Tongue (tissue), 2 donors: Measurements from ENCODE around the gene CDH23. TPM values are rescaled to one million over a fixed set of nuclear protein-coding genes. Genes with fewer than 3 reads are reported as not detected.
A peak's percentile ranks its signal among the peaks of the same experiment; 100 is the strongest.

Experiments
- DNase-seq: peaks from one replicate; pipeline ENCODE4 v3.0.0-alpha.2; 2015
- total RNA-seq: library from RNA; depleted of rRNA; stranded (reverse); fragments of >200 nt; gene quantifications from one replicate; pipeline ENCODE4 v1.2.3, GENCODE V29; 2014

Gene CDH23
- total RNA-seq, 1 donor from 2014 or later, result 12.2 TPM

- DNase-seq, result no peak
Measured at GRCh38 chr10:71467161-71467560, 70.4 kb downstream of the CDH23 start.

DNA sequence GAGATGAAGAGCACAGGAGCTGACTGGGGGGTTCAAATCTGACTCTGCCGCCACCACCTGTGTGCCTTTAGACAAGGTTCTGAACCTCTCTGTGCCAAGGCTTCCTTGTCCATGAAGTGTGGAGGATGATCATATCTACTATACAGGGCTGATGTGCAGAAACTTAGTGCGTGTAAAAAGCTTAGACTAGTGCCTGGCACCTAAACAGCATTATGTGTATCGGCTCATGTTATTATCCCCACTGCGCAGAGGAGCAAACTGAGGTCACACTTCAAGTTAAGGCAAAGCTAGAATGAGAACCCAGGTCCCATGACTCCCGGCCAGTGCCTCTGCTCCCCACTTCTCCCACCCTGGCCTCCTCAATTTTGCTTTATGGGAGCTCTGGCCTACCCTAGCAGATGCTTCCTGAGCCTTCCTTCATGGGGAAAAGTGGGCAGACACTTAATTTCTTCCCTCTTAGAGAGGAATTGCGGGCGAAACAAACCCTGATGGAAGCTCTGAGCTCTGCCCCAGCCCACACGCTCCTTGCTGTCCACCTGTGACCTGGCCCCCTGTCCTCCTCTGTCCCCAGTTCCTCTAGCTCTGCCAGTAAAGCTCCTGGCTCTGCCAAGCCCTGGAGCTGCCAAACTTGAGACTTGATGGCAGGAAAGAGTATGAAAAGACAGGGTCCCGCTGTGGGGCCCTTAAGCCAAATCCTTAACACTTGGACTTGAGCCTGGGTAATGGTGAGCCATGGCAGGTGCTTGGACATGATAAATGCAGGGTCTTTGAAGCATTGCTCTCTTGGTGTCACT, 71.0 kb downstream of the CDH23 start:
- DNase-seq, result no peak

DNA sequence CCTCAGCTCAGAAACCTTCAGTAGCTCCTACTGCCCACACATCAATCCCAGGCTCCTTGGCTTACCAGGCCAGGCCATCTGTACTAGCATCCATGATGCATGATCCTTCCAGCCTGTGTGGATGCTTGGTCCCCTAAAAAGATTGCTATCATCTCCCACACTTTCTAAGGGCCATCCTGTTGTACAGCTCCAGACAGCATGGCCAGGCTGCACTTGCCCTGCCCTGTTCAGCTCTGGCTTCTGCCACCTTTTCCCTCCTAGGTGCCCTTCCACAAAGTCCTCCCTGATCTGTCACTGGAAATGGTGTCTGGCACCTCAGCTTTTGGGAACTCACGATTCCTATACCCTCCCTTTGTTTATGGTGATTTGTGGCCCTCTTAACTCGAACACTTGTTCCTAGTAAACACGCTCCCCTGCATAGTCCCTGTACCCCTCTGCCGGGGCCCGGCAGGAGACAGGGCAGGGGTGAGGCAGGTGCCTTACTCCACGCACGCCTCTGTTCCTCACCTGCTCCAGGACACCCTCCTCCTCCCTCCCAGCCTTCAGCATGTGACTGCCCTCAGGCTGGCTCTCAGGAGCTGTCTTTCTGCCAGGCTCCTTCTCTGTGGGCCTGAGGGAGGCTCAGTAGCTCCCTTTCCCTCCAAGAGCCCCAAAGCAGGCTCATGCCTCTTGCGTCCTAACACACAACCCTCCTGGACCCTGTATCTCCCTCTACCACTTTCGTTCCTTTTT, 71.8 kb downstream of the CDH23 start:
- no peak for DNase-seq

- DNase-seq, result no peak
Measured at GRCh38 chr10:71471006-71471405, 74.3 kb downstream of the CDH23 start.

- DNase-seq, result peak; percentile 12
Measured at GRCh38 chr10:71471957-71472365, 75.2 kb downstream of the CDH23 start.

DNA sequence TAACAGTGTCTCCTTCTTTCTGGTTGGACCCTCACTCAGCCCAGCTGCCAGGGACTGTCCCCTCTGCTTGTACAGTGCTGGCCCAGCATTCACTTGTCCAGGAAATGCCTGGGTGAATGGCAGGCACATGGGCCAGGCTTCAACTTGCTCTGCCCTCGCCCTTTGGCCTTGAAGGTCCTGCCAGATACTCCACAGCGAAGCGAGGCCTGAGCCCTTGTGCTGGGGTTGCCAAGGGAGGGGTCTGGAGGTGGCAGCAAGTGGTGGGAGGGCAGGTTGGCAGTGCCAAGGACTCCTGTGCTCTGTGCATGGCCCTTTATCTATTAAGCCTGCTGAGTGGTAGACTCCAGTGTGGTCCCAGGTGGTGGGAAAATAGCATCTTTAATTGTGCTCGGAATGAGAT, 75.7 kb downstream of the CDH23 start:
- DNase-seq, result no peak

DNA sequence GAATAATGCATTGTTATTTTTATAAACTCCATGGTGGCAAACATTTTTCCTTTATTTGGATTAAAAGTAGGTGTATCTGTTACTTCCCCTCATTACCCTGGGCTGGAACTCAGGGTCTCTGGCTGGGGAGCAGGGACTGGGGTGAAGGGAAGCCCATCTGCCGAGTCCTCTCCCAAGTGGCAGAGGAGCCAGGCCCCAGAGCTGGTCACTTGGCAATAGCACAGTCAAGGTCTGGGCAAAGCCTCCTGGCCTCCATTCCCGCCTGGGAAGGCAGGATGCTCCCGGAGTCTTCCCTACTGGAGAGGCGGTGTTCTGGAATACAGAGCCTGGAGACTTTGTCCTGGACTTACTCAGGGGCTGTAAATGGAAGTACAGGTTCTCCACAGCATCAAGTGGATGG, 76.2 kb downstream of the CDH23 start:
- DNase-seq, result no peak

GRCh38 chr10:71473671-71474599, 77.2 kb downstream of the CDH23 start:
- no peak for DNase-seq

GRCh38 chr10:71474702-71475242, 78.1 kb downstream of the CDH23 start:
- DNase-seq, result no peak

DNA sequence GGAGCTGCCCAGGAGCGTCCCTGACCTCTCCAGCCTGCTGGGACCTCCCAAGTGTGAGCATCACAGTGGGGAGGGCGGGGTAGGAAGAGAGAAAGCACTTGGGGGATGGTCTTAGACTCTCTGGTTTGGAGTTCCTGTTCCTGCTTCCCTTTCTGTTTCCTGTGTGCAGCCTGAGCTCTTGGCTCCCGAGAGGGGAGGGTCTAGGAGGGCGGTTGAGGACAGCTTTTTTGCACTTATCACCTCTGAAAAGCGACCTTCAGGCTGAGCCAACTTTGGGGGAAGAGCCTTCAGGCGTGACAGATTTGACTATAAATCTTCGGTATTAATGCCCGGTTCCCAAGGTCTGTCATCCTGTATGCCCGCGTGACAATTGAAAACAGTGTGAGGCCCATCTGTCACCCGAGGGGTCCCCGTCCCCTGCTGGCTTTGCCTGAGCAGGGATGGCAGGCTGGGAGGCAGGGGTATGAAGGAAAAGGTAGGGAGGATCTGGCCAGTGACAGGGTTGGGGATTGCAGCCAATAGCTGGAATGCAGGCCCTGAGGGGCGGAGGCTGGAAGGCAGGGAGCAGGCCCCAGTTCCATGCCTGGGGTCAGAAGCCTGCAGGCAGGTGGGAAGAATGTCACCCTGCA, 78.6 kb downstream of the CDH23 start:
- DNase-seq, result no peak

DNA sequence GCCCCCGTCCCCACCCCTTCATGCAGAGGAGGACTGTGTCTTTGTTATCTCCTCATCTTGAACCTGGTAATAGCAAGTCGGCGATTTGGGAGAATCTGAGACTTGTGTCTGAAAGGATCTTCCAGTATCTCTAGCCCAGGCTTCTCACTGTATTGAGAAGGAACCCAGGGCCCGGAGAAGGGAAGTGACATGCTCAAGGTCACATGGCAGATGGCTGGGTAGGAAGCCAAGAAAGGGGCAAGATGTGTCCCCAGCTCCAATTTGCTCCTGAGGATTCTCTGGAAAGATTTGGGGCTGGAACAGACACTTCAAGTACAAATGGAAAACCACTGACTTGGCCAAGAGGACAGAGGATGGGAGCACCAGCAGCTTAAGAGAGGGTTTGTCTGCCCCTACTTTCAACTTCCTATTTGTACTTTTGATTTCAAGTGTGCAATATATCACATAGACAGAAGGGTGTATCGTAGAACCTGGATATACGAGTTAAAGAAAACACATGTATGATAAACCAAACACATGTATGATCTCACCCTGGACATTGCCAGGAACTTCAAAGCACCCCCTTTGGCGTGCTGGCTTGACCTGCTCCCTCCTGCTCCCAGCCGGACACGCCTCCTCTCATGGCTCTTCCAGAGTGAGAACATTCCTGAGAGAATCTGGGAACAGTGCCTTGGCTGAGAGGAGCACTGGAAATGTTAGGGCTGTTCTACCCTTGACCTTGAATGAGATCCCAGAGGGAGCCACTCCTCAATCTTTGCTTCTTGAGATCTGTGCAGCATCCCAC, 79.7 kb downstream of the CDH23 start:
- DNase-seq, result peak; percentile 75

- DNase-seq, result no peak
Measured at GRCh38 chr10:71478173-71478572, 81.5 kb downstream of the CDH23 start.

- no peak for DNase-seq
Measured at GRCh38 chr10:71478813-71479365, 82.2 kb downstream of the CDH23 start.

GRCh38 chr10:71479831-71480230, 83.1 kb downstream of the CDH23 start:
- DNase-seq, result no peak

- DNase-seq, result no peak
Measured at GRCh38 chr10:71480662-71481061, 83.9 kb downstream of the CDH23 start.

DNA sequence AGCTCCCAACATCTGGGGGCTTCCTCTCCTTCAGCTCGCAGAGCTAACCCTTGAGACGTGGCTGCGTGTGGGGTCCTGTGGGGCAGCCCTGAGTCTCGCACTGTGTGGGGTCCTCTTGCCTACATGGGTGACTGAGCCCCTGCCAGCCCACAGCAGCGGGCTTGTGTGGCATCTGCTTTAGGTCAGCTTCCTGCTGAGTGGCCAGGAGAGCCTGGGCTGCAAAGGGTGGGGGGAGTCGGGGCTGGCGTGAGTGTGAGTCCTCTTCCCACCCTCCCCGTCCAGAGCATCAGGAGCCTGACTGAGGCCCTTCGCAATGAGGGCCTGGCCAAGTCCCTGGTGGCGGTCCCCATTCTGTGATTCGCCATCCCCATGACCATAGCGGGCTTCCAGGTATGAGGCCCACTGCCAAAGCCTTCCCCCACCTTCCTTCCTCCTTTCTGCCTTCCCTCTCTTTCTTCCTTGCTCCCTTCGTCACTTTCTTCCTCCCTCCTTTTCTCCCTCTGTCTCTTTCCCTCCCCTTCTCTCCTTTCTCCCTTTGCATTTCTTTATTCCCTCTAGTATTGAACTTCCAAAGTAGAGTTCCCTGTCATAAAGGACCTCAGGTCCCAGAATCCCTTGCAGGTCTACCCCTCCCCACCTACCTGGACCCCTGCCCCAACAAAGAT, 85.2 kb downstream of the CDH23 start:
- DNase-seq, result no peak

DNA sequence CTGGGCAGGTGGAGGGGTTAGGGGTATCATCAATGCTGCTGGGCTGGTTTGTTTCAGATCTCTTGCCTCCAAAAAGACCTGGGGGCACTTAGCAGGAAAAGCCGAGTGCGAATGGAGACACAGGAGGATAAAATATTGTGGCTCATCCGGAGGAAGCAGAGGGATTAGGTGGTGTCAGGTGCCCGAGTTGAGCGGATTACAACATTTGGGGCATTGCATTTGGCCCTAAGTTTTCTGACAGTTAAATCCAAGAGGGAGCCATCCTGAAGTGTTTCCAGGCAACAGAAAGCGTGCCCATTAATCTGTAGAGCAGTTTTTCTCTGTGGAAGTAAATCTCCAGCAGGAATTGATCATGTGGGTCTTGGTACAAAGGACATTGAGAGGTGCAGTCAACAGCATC, 85.9 kb downstream of the CDH23 start:
- no peak for DNase-seq

- no peak for DNase-seq
Measured at GRCh38 chr10:71483135-71483534, 86.4 kb downstream of the CDH23 start.

DNA sequence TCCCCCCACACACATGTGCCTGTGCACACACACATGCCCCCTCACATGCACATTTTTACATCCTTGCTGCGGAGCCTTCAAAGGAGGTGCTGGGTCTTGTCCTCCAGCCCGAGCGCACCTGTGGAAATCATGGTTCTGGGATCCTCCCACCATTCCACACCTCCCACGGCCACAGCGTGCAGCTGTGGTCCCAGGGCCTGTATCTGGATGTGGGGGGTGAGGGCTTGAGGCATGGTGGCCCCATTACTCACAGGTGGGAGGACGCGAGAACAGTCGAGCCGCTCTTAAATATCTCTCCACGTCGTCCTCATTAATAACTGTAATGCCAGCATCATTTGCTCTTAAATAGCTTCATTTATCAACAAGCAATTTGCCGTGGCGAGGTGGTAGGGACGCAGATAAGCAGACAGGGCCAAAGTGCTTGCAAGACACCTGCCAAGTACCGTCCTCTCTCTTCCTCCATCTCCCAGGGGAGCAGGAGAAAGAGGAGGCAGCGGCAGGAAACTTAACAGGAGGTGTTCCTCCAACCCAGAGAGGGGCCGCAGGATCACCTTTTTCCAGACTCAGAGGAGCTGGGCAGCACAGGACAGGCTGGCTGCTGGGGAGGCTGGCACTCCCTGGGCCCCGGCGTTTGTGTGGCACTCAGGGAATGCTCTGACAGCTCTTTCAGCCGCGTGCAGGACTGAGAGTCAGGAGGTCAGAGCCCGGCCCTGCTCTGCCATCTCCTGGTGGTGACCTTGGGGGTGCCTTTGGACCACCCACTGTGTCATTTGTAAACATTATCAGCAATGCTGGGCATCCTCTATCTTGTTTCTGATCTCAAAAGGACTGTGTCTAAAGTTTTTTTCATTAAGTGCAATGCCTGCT, 87.4 kb downstream of the CDH23 start:
- DNase-seq, result no peak
